A673 (cell line): ENCODE data around the gene FBXO3. TPM values are rescaled to one million over a fixed set of nuclear protein-coding genes. Genes with fewer than 3 reads are reported as not detected.

Experiments used
- BruUV-seq: library from RNA; stranded (reverse); fragments of 400-500 nt; replicated peaks from 2 replicates; lab custom pipeline; 2021; lab: Mats Ljungman, UMichigan
- CTCF ChIA-PET: fragments of 300-600 bp; sonication (Branson Sonifier 250); formaldehyde crosslinking; loops from one replicate; lab custom pipeline; 2022; ENCODE audit warnings: antibody characterized with exemption; lab: Charles Lee
- POLR2A ChIA-PET: fragments of 300-600 bp; sonication (Branson Sonifier 250); formaldehyde crosslinking; loops from one replicate; lab custom pipeline; 2022; ENCODE audit warnings: antibody characterized with exemption; ENCODE audit not compliant: low non-redundant PET; lab: Charles Lee
- DNase-seq: peaks from one replicate; pipeline ENCODE4 v3.0.0-alpha.2; 2015; ENCODE audit warnings: low spot score
- H3K27ac ChIP-seq: fragments of 200-600 bp; sonication (generic); 2 replicates; pipeline ENCODE4 v1.5.1; 2016; ENCODE audit warnings: mixed run types, low read depth, mild to moderate bottlenecking, mixed read lengths, antibody characterized with exemption, low read length; ENCODE audit not compliant: poor library complexity, severe bottlenecking
- H3K27me3 ChIP-seq: fragments of 200-600 bp; sonication (generic); replicated peaks from 2 replicates; pipeline ENCODE4 v1.6.1; 2017; ENCODE audit warnings: mixed run types, low read depth, mild to moderate bottlenecking, mixed read lengths, antibody characterized with exemption, low read length; ENCODE audit not compliant: insufficient read depth, poor library complexity
- H3K36me3 ChIP-seq: fragments of 200-600 bp; sonication (generic); 2 replicates; pipeline ENCODE4 v1.6.1; 2016; ENCODE audit warnings: mixed run types, mild to moderate bottlenecking, mixed read lengths, antibody characterized with exemption, low read length; ENCODE audit not compliant: insufficient read depth, poor library complexity, severe bottlenecking
- H3K4me1 ChIP-seq: fragments of 200-600 bp; sonication (generic); 2 replicates; pipeline ENCODE4 v1.6.1; 2017; ENCODE audit warnings: mixed run types, mild to moderate bottlenecking, mixed read lengths, antibody characterized with exemption, low read length; ENCODE audit not compliant: insufficient read depth, poor library complexity, severe bottlenecking
- H3K4me3 ChIP-seq: fragments of 200-600 bp; sonication (generic); 2 replicates; pipeline ENCODE4 v1.5.1; 2016; ENCODE audit warnings: low read depth, mixed run types, mild to moderate bottlenecking, mixed read lengths, low read length; ENCODE audit not compliant: poor library complexity, severe bottlenecking
- H3K9me3 ChIP-seq: fragments of 200-600 bp; sonication (generic); 2 replicates; pipeline ENCODE4 v1.6.1; 2016; ENCODE audit warnings: mixed run types, low read depth, mild to moderate bottlenecking, mixed read lengths, antibody characterized with exemption, low read length; ENCODE audit not compliant: poor library complexity, severe bottlenecking
- EZH2 ChIP-seq: fragments of 200-600 bp; sonication (generic); IDR thresholded peaks from 2 replicates; pipeline ENCODE4 v1.6.1; 2017; ENCODE audit warnings: borderline replicate concordance, low read depth, mild to moderate bottlenecking, mixed read lengths, antibody characterized with exemption, low read length; ENCODE audit not compliant: poor library complexity, severe bottlenecking
- intact Hi-C: fragments of 100-400 bp; cut with micrococcal nuclease; formaldehyde crosslinking; loops from one replicate; pipeline ENCODE4 v1.10.0; 2022; ENCODE audit not compliant: unreplicated experiment
- total RNA-seq: library from RNA; stranded (reverse); gene quantifications from 2 replicates; pipeline ENCODE4 v1.2.3, GENCODE V29; 2021
- TF ChIP-seq, protein P1 (sequence below): fragments of 300-800, 200-600 bp; sonication (generic); conservative IDR thresholded peaks from 2 replicates; pipeline ENCODE4 v1.5.1; 2017; ENCODE audit warnings: low read depth, mild to moderate bottlenecking, antibody characterized with exemption, low read length, moderate library complexity, mixed read lengths

Gene FBXO3
- total RNA-seq, 1 experiment from 2014 or later, result 59.2 TPM

GRCh38 chr11:33741806-33742205 is 32.5 kb downstream of the FBXO3 start:
- POLR2A ChIA-PET, result no interaction called here

GRCh38 chr11:33737362-33737821 is 36.9 kb downstream of the FBXO3 start:
- Histone ChIP-seq H3K36me3 (no peaks in the 10 kb centered on the region), H3K4me1 (peaks cover 22% of the 10 kb centered on the region), H3K4me3 (no peak overlapping the region), H3K27ac (no peak overlapping the region), H3K9me3 (no peaks in the 10 kb centered on the region), H3K27me3 (no peaks in the 10 kb centered on the region)
- intact Hi-C loops, result loop anchor here (2.0 to 5.0 kb wide), 2 partner anchors 375 to 575 kb away; partner anchors contain the start of gene CSTF3
- BruUV-seq, result no TSS peak
- no peak for TF ChIP-seq EZH2
- TF ChIP-seq, protein P1, sequence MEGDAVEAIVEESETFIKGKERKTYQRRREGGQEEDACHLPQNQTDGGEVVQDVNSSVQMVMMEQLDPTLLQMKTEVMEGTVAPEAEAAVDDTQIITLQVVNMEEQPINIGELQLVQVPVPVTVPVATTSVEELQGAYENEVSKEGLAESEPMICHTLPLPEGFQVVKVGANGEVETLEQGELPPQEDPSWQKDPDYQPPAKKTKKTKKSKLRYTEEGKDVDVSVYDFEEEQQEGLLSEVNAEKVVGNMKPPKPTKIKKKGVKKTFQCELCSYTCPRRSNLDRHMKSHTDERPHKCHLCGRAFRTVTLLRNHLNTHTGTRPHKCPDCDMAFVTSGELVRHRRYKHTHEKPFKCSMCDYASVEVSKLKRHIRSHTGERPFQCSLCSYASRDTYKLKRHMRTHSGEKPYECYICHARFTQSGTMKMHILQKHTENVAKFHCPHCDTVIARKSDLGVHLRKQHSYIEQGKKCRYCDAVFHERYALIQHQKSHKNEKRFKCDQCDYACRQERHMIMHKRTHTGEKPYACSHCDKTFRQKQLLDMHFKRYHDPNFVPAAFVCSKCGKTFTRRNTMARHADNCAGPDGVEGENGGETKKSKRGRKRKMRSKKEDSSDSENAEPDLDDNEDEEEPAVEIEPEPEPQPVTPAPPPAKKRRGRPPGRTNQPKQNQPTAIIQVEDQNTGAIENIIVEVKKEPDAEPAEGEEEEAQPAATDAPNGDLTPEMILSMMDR, result no peak
- POLR2A ChIA-PET, result interaction anchor here (0.7 kb wide), 1 partner anchor 528 kb away, joined by 3 read pairs; no protein-coding TSS in a partner anchor
- CTCF ChIA-PET, result no interaction called here
- DNase-seq, result no peak

More at GRCh38 chr11:33741806-33742205, 32.5 kb downstream of the FBXO3 start:
- CTCF ChIA-PET, result interaction anchor here (0.7 to 1.7 kb wide), 22 partner anchors 9 to 850 kb away, joined by 3 to 32 read pairs (median 4); partner anchors contain the start of genes C11orf91 and QSER1
- intact Hi-C loops, result loop anchor here (2.0 kb wide), 1 partner anchor 199 kb away; no protein-coding TSS in a partner anchor
- Histone ChIP-seq H3K27me3 (no peaks in the 10 kb centered on the region), H3K27ac (no peak overlapping the region), H3K4me1 (peaks cover 4% of the 10 kb centered on the region), H3K4me3 (no peak overlapping the region), H3K36me3 (peaks cover 7% of the 10 kb centered on the region), H3K9me3 (no peaks in the 10 kb centered on the region)
- TF ChIP-seq EZH2, result no peak
- TF ChIP-seq, protein P1, result no peak
- BruUV-seq, result no TSS peak
- no peak for DNase-seq

- no peak for TF ChIP-seq EZH2
- TF ChIP-seq, protein P1, result no peak
- no peaks in the 10 kb centered on the region for H3K36me3 ChIP-seq
- peak within 1 kb of the TSS; percentile 67 for H3K4me3 ChIP-seq
- peaks cover 22% of the 10 kb centered on the region for H3K4me1 ChIP-seq
- POLR2A ChIA-PET, result interaction anchor here (0.5 kb wide), 1 partner anchor 36 kb away, joined by 3 read pairs; no protein-coding TSS in a partner anchor
- BruUV-seq, result no TSS peak
- no peaks in the 10 kb centered on the region for H3K27me3 ChIP-seq
- DNase-seq, result peak; percentile 99
- no peaks in the 10 kb centered on the region for H3K9me3 ChIP-seq
- intact Hi-C loops, result loop anchor here (2.0 to 5.0 kb wide), 2 partner anchors 373 to 574 kb away; partner anchors contain the start of gene CSTF3
- CTCF ChIA-PET, result interaction anchor here (0.5 to 0.6 kb wide), 3 partner anchors 48 to 364 kb away, joined by 3 to 4 read pairs (median 3); no protein-coding TSS in a partner anchor
- peak within 1 kb of the TSS; percentile 74 for H3K27ac ChIP-seq
Observed at GRCh38 chr11:33736148-33736812, 38.0 kb downstream of the FBXO3 start, which contains the start of gene CD59. Gene CD59, minus strand, starts transcription at chr11:33736423. Its CDS starts 13,978 bp downstream, at chr11:33722445.
